ENCODE results near the gene CSNK2A1. TPM values are rescaled to one million over a fixed set of nuclear protein-coding genes. Genes with fewer than 3 reads are reported as not detected.

CSNK2A1 gene
- total and polyA plus RNA-seq, 7 donors = 43.9 to 180 (median 122) TPM

DNA sequence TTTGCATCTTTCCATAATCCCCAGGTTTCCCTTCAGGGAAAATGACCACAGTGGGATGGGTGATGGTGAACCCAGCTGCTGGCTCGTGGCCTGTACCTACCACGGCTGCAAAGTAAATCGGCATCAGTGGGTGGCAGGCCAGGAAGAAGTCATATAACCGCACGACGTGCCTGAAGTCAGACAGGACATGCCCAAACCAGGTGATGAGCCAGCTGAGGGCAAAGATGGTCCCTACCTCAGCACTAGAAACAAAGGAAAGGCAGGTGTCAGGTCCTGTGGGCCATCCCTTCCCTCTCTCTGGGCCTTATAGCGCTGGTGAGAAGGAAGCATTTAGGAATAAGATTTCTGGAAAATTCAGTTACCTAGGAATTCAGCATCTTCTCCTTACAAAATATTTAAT is 103.4 kb downstream of the CSNK2A1 start:
- Histone ChIP-seq H3K4me1 (peaks cover 39% of the 10 kb centered on the region), H3K4me3 (no peak overlapping the region), H3K9me3 (no peaks in the 10 kb centered on the region), H3K27me3 (ENCODE audit: insufficient read depth in 3 of 3, low read length in 2 of 3) (no peaks in the 10 kb centered on the region), H3K27ac (no peak overlapping the region), H3K36me3 (ENCODE audit: insufficient read depth in 1 of 2, low read depth in 1 of 2) (peaks cover 16 to 95% of the 10 kb centered on the region in 2 donors)
- 90 to 94% (median 94%) methylated on average over 7 of the region's 7 CpGs for WGBS, 3 donors
- intact Hi-C loops (cut with DNase I) = no loop called here
- ATAC-seq (no peak), DNase-seq (no peak)
- TF ChIP-seq, protein P1, sequence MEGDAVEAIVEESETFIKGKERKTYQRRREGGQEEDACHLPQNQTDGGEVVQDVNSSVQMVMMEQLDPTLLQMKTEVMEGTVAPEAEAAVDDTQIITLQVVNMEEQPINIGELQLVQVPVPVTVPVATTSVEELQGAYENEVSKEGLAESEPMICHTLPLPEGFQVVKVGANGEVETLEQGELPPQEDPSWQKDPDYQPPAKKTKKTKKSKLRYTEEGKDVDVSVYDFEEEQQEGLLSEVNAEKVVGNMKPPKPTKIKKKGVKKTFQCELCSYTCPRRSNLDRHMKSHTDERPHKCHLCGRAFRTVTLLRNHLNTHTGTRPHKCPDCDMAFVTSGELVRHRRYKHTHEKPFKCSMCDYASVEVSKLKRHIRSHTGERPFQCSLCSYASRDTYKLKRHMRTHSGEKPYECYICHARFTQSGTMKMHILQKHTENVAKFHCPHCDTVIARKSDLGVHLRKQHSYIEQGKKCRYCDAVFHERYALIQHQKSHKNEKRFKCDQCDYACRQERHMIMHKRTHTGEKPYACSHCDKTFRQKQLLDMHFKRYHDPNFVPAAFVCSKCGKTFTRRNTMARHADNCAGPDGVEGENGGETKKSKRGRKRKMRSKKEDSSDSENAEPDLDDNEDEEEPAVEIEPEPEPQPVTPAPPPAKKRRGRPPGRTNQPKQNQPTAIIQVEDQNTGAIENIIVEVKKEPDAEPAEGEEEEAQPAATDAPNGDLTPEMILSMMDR (IDR thresholded peaks at IDR 0.05) = no peak

- Histone ChIP-seq H3K4me3 (no peak overlapping the region), H3K9me3 (no peaks in the 10 kb centered on the region), H3K4me1 (peaks cover 30% of the 10 kb centered on the region), H3K27ac (peak overlapping the region; percentile 44), H3K27me3 (ENCODE audit: insufficient read depth in 3 of 3, low read length in 2 of 3) (no peaks in the 10 kb centered on the region), H3K36me3 (ENCODE audit: insufficient read depth in 1 of 2, low read depth in 1 of 2) (peaks cover 16 to 87% of the 10 kb centered on the region in 2 donors)
- intact Hi-C loops (cut with DNase I) = loop anchor here in 1 of 2 donors (5.0 kb wide), 1 partner anchor 67 kb away; no protein-coding TSS in a partner anchor
- 39 to 56% (median 40%) methylated on average over 18 of the region's 18 CpGs for WGBS, 3 donors
- TF ChIP-seq, protein P1 (IDR thresholded peaks at IDR 0.05) = no peak
- no peak for DNase-seq
- ATAC-seq = peak; percentile 11 to 21 (median 18)
Measured at GRCh38 chr20:438571-439469, 104.8 kb downstream of the CSNK2A1 start.

GRCh38 chr20:437787-438486 is 105.7 kb downstream of the CSNK2A1 start:
- no peaks in the 10 kb centered on the region for H3K9me3 ChIP-seq
- ATAC-seq (peak in 2 of 4 donors; percentile 11 to 20), DNase-seq (no peak)
- peak overlapping the region; percentile 44 for H3K27ac ChIP-seq
- peaks cover 30% of the 10 kb centered on the region for H3K4me1 ChIP-seq
- no peaks in the 10 kb centered on the region for H3K27me3 ChIP-seq (ENCODE audit: insufficient read depth in 3 of 3, low read length in 2 of 3)
- 33 to 56% (median 36%) methylated on average over 6 of the region's 6 CpGs for WGBS, 3 donors
- H3K36me3 ChIP-seq (ENCODE audit: insufficient read depth in 1 of 2, low read depth in 1 of 2) = peaks cover 16 to 82% of the 10 kb centered on the region in 2 donors
- no peak overlapping the region for H3K4me3 ChIP-seq
- TF ChIP-seq, protein P1 (IDR thresholded peaks at IDR 0.05) = no peak
- intact Hi-C loops (cut with DNase I) = loop anchor here in 1 of 2 donors (5.0 kb wide), 1 partner anchor 66 kb away; no protein-coding TSS in a partner anchor

GRCh38 chr20:436476-436875 is 107.1 kb downstream of the CSNK2A1 start:
- Histone ChIP-seq H3K4me3 (no peak overlapping the region), H3K36me3 (ENCODE audit: insufficient read depth in 1 of 2, low read depth in 1 of 2) (peaks cover 12 to 82% of the 10 kb centered on the region in 2 donors)
- WGBS, 3 donors = 87 to 95% (median 89%) methylated on average over 5 of the region's 5 CpGs

More at GRCh38 chr20:436476-436875, 107.1 kb downstream of the CSNK2A1 start:
- Histone ChIP-seq H3K9me3 (no peaks in the 10 kb centered on the region), H3K4me1 (peaks cover 32% of the 10 kb centered on the region), H3K27ac (no peak overlapping the region), H3K27me3 (ENCODE audit: insufficient read depth in 3 of 3, low read length in 2 of 3) (no peaks in the 10 kb centered on the region)
- TF ChIP-seq, protein P1 (IDR thresholded peaks at IDR 0.05) = no peak
- intact Hi-C loops (cut with DNase I) = loop anchor here in 1 of 2 donors (5.0 kb wide), 1 partner anchor 64 kb away; no protein-coding TSS in a partner anchor
- DNase-seq (no peak), ATAC-seq (no peak)

Measured in psoas muscle (tissue), 8 donors.